Kidney (tissue), 14 donors: ENCODE measurements around the gene ZFP92. TPM values are rescaled to one million over a fixed set of nuclear protein-coding genes. Genes with fewer than 3 reads are reported as not detected.

Experiments used
- DNase-seq, 5 donors: peaks; one replicate each; pipeline ENCODE4 v3.0.0-alpha.2; 2013 to 2020
- FAIRE-seq: peaks from 2 replicates; lab custom pipeline; 2012; peaks lifted over from hg19 to GRCh38; lab: Jason Lieb, UNC
- H3K27ac ChIP-seq, 2 donors: one replicate each; pipeline ENCODE4 v1.7.0; 2013; ENCODE audit warnings: low read depth in 2 of 2, low read length in 2 of 2, inconsistent platforms in 1 of 2
- H3K27me3 ChIP-seq: one replicate; pipeline ENCODE4 v1.7.1; 2013; ENCODE audit warnings: low read length, inconsistent platforms; ENCODE audit not compliant: control insufficient read depth, insufficient read depth
- H3K36me3 ChIP-seq, 3 donors: one replicate each; pipeline versions ENCODE4 v1.7.0 to v1.7.1; 2013; ENCODE audit warnings: low read length in 3 of 3, control low read depth in 1 of 3, inconsistent platforms in 1 of 3; ENCODE audit not compliant: insufficient read depth in 3 of 3, control insufficient read depth in 2 of 3
- H3K4me1 ChIP-seq, 3 donors: one replicate each; pipeline versions ENCODE4 v1.7.0 to v1.7.1; 2013; ENCODE audit warnings: low read length in 3 of 3, inconsistent platforms in 1 of 3, low read depth in 1 of 3; ENCODE audit not compliant: control insufficient read depth in 2 of 3, insufficient read depth in 2 of 3
- H3K4me3 ChIP-seq, 3 donors: one replicate each; pipeline versions ENCODE4 v1.7.0 to v1.8.1; 2013; ENCODE audit warnings: low read length in 3 of 3, control low read depth in 1 of 3, inconsistent platforms in 1 of 3
- H3K9ac ChIP-seq, 3 donors: one replicate each; pipeline versions ENCODE4 v1.7.0 to v1.7.1; 2013; ENCODE audit warnings: low read length in 3 of 3, control low read depth in 1 of 3, inconsistent platforms in 1 of 3
- H3K9me3 ChIP-seq, 3 donors: one replicate each; pipeline versions ENCODE4 v1.7.0 to v1.7.1; 2013; ENCODE audit warnings: low read length in 3 of 3, control low read depth in 1 of 3, inconsistent platforms in 1 of 3; ENCODE audit not compliant: control insufficient read depth in 2 of 3, insufficient read depth in 1 of 3
- CTCF ChIP-seq: IDR thresholded peaks from 3 replicates; pipeline ENCODE4 v1.5.1; 2012; ENCODE audit warnings: mild to moderate bottlenecking, moderate library complexity, borderline replicate concordance; ENCODE audit not compliant: insufficient read depth; ENCODE audit errors: extremely low read depth
- intact Hi-C: fragments of 100-400 bp; cut with DNase I; formaldehyde crosslinking; loops from one replicate; pipeline ENCODE4 v1.11.1; 2022
- polyA plus RNA-seq: library from polyadenylated mRNA; stranded (reverse); fragments of 350-450 nt; fragmentation: Illumina TruSeq; extraction: RNeasy Lipid Tissue Mini Kit (QIAGEN cat#74804); gene quantifications from one replicate; pipeline ENCODE4 v1.2.3, GENCODE V29; 2014; ENCODE audit warnings: low read depth, low replicate concordance; ENCODE audit not compliant: insufficient read depth
- total RNA-seq: library from RNA; stranded (reverse); fragmentation: NEBNext Ultra II Directional; extraction: Animal tissue kit (Norgen Biotek cat#: 25700); gene quantifications from one replicate; pipeline ENCODE4 v1.2.1, GENCODE V29; 2021
- donor health status: control.
- donor health status: control.
- donor health status: control.
- donor health status: control.
- donor health status: control.
- donor health status: DM: yes; HTN: yes; CAD: no.
- donor health status: Normal renal cell carcinoma (clear cell type).

The ZFP92 gene
- total and polyA plus RNA-seq, 2 donors from 2014 or later: 0.47 to 0.91 TPM

GRCh38 chrX:153440556-153441135, 29.4 kb downstream of the ZFP92 start:
- Histone ChIP-seq H3K4me1 (no peaks in the 10 kb centered on the region), H3K36me3 (no peaks in the 10 kb centered on the region), H3K9ac (no peak overlapping the region), H3K27ac (no peak overlapping the region), H3K27me3 (no peaks in the 10 kb centered on the region), H3K4me3 (no peak overlapping the region), H3K9me3 (no peaks in the 10 kb centered on the region)
- no peak for TF ChIP-seq CTCF
- no peak for DNase-seq
- FAIRE-seq: no peak
- intact Hi-C loops: no loop called here

- no peak overlapping the region for H3K9ac ChIP-seq
- no peaks in the 10 kb centered on the region for H3K36me3 ChIP-seq
- no peak for TF ChIP-seq CTCF
- DNase-seq (no peak), FAIRE-seq (peak; percentile 3)
- intact Hi-C loops: no loop called here
- H3K27me3 ChIP-seq: no peaks in the 10 kb centered on the region
- no peak overlapping the region for H3K27ac ChIP-seq
- H3K9me3 ChIP-seq: no peaks in the 10 kb centered on the region
- H3K4me1 ChIP-seq: no peaks in the 10 kb centered on the region
- H3K4me3 ChIP-seq: no peak overlapping the region
Measured at GRCh38 chrX:153441296-153441695, 30.0 kb downstream of the ZFP92 start.

- H3K4me1 ChIP-seq: no peaks in the 10 kb centered on the region
- no peak for FAIRE-seq
Measured at GRCh38 chrX:153441981-153442380, 30.7 kb downstream of the ZFP92 start.

More at GRCh38 chrX:153441981-153442380, 30.7 kb downstream of the ZFP92 start:
- Histone ChIP-seq H3K9me3 (no peaks in the 10 kb centered on the region), H3K4me3 (no peak overlapping the region), H3K27me3 (no peaks in the 10 kb centered on the region), H3K27ac (no peak overlapping the region), H3K36me3 (no peaks in the 10 kb centered on the region), H3K9ac (no peak overlapping the region)
- intact Hi-C loops: no loop called here
- TF ChIP-seq CTCF: no peak
- DNase-seq: peak in 1 of 5 donors; percentile 14
